ENCODE data around the gene RAB39A.
"Not testable (repeated sequence)": the region's sequence is repeated elsewhere in the genome, so short reads cannot be mapped to it uniquely, and the experiment has no call there.

The RAB39A gene

DNA sequence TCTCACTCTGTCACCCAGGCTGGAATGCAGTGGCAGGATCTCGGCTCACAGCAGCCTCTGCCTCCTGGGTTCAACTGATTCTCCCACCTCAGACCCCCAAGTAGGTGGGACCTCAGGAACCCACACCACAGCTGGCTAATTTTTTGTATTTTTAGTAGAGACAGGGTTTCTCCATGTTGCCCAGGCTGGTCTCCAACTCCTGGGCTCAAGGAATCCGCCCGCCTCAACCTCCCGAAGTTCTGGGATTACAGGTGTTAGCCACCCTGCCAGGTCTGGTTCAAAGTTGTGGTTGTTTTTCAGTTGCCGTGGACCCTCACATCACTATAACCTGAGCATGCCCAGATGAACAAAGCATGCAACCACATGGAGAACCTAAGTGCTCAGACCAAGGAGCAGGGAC is 13.0 kb upstream of the RAB39A start:
- no peak overlapping the region for H3K4me3 ChIP-seq (ENCODE audit: low read depth, low read length)
- no peaks in the 10 kb centered on the region for H3K36me3 ChIP-seq
- no peak overlapping the region for H3K27ac ChIP-seq
- H3K27me3 ChIP-seq (ENCODE audit: insufficient read depth, low read depth, severe bottlenecking), result no peaks in the 10 kb centered on the region
- DNase-seq, result no peak
- TF ChIP-seq, protein P1, sequence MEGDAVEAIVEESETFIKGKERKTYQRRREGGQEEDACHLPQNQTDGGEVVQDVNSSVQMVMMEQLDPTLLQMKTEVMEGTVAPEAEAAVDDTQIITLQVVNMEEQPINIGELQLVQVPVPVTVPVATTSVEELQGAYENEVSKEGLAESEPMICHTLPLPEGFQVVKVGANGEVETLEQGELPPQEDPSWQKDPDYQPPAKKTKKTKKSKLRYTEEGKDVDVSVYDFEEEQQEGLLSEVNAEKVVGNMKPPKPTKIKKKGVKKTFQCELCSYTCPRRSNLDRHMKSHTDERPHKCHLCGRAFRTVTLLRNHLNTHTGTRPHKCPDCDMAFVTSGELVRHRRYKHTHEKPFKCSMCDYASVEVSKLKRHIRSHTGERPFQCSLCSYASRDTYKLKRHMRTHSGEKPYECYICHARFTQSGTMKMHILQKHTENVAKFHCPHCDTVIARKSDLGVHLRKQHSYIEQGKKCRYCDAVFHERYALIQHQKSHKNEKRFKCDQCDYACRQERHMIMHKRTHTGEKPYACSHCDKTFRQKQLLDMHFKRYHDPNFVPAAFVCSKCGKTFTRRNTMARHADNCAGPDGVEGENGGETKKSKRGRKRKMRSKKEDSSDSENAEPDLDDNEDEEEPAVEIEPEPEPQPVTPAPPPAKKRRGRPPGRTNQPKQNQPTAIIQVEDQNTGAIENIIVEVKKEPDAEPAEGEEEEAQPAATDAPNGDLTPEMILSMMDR (IDR thresholded peaks at IDR 0.05; ENCODE audit: low read depth, low read length), result no peak
- peaks cover 2% of the 10 kb centered on the region for H3K9me3 ChIP-seq (ENCODE audit: severe bottlenecking)

DNA sequence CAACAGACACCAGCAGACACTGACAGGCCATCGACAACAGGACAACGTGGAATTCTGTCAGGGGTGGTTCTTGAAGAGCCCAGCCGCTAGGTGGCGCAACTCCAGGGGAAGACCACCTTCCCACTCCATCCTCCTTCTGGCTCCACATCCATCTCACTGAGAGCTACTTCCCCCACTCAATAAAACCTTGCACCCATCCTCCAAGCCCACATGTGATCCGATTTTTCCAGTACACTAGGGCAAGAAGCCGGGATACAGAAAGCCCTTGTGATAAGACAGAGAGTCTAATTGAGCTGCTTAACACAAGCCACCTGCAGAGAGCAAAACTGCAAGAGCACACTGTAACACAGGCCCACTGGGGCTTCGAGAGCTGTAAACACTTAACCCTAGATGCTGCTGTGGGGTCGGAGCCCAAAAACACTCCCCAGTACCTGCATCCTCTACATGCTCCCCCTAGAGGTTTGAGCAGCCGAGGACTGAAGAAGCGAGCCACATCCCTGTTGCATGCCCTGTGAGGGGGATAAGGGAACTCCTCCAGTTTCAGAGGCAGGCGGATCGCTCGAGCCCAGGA is 11.5 kb upstream of the RAB39A start:
- H3K27me3 ChIP-seq (ENCODE audit: insufficient read depth, low read depth, severe bottlenecking), result no peaks in the 10 kb centered on the region
- H3K27ac ChIP-seq, result no peak overlapping the region
- no peak overlapping the region for H3K4me3 ChIP-seq (ENCODE audit: low read depth, low read length)
- peak; percentile 38 for DNase-seq
- H3K9me3 ChIP-seq (ENCODE audit: severe bottlenecking), result no peaks in the 10 kb centered on the region
- no peaks in the 10 kb centered on the region for H3K36me3 ChIP-seq
- TF ChIP-seq, protein P1 (IDR thresholded peaks at IDR 0.05; ENCODE audit: low read depth, low read length), result peak; percentile 73

DNA sequence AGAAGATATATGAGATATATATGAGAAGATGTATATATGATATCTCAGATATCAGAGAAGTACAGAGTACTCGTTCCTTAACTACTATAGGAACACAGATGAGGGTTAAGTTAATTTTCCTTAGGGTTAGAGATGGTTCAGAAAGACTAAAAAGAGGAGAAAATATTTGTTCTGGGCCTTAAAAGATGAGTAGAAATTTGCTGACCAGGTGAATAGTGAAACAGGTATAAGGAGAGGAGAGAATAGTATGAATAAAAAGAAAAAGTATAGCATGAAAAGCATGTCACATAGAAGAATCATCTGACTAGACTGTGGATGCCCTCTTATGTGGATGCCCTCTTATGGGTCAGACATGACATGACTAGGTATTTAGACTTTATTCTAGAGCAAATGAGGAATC is 6.3 kb upstream of the RAB39A start:
- H3K27me3 ChIP-seq (ENCODE audit: insufficient read depth, low read depth, severe bottlenecking), result no peaks in the 10 kb centered on the region
- no peaks in the 10 kb centered on the region for H3K9me3 ChIP-seq (ENCODE audit: severe bottlenecking)
- DNase-seq, result no peak
- no peaks in the 10 kb centered on the region for H3K36me3 ChIP-seq
- TF ChIP-seq, protein P1 (IDR thresholded peaks at IDR 0.05; ENCODE audit: low read depth, low read length), result no peak
- no peak overlapping the region for H3K4me3 ChIP-seq (ENCODE audit: low read depth, low read length)
- no peak overlapping the region for H3K27ac ChIP-seq

DNA sequence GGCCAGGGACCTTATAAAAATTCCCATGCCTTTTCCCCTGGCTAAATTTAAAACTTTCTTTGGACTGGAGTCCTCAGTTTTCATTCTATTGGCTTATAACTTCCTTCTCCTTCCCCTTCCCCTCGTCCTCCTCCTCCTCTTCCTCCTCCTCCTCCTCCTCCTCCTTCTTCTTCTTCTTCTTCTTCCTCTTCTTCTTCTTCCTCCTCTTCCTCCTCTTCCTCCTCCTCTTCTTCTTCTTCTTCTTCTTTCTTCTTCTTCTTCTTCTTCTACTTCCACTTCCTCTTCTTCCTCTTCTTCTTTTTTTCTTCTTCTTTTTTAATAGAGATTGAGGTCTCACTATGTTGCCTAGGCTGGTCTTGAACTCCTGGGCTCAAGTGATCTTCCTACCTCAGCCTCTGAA is 4.7 kb upstream of the RAB39A start:
- not testable (repeated sequence) for H3K27me3 ChIP-seq (ENCODE audit: insufficient read depth, low read depth, severe bottlenecking); H3K27ac ChIP-seq; H3K9me3 ChIP-seq (ENCODE audit: severe bottlenecking); DNase-seq; H3K36me3 ChIP-seq; H3K4me3 ChIP-seq (ENCODE audit: low read depth, low read length)

DNA sequence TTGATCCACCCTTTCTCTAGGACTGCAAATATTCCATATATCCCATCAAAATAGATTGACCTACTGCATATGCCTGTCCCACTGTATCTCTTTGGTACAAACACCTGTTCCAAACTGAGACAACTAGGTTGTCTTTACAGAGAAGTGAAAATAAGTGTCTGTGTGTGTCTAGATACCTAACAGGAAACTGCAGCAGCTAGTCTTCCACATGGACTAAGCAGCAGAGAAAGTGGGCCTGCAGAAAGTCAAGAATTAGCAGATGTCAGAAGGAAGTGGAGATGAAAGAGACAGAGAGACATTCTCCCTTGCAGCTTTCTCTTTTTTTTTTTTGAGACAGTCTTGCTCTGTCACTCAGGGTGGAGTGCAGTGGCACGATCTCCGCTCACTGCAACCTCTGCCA is 3.9 kb upstream of the RAB39A start:
- no peaks in the 10 kb centered on the region for H3K27me3 ChIP-seq (ENCODE audit: insufficient read depth, low read depth, severe bottlenecking)
- peaks cover 8% of the 10 kb centered on the region for H3K36me3 ChIP-seq
- no peak overlapping the region for H3K4me3 ChIP-seq (ENCODE audit: low read depth, low read length)
- TF ChIP-seq, protein P1 (IDR thresholded peaks at IDR 0.05; ENCODE audit: low read depth, low read length), result no peak
- H3K27ac ChIP-seq, result no peak overlapping the region
- no peak for DNase-seq
- H3K9me3 ChIP-seq (ENCODE audit: severe bottlenecking), result peaks cover 3% of the 10 kb centered on the region

DNA sequence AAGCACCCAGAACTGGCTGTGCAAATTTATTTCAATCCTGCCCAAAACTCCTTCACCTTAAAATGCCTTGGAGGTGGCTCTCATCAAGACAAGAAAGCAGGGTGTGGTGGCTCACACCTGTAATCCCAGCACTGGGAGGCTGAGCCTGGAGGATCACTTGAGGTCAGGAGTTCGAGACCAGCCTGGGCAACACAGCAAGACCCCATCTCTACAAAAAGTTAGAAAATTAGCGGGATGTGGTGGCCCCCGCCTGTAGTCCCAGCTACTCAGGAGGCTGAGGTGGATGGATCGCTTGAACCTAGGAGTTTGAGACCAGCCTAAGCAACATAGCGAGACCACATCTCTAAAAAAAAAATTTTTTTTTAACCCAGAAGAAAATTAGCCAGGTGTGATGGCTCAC is 689 bp upstream of the RAB39A start:
- H3K27me3 ChIP-seq (ENCODE audit: insufficient read depth, low read depth, severe bottlenecking), result no peaks in the 10 kb centered on the region
- H3K4me3 ChIP-seq (ENCODE audit: low read depth, low read length), result peak overlapping the region; percentile 15
- TF ChIP-seq, protein P1 (IDR thresholded peaks at IDR 0.05; ENCODE audit: low read depth, low read length), result no peak
- H3K36me3 ChIP-seq, result peaks cover 23% of the 10 kb centered on the region
- H3K27ac ChIP-seq, result peak overlapping the region; percentile 29; the same call in 1 of the 2 replicates
- peaks cover 3% of the 10 kb centered on the region for H3K9me3 ChIP-seq (ENCODE audit: severe bottlenecking)
- DNase-seq, result no peak

Measured in WERI-Rb-1 (cell line).